KMS-11 (cell line): ENCODE results near the gene C1QTNF6.

Experiments
- H2AFZ ChIP-seq: fragments of 200-600 bp; sonication (generic); 2 replicates; pipeline ENCODE4 v1.6.1; 2016; ENCODE audit warnings: antibody characterized with exemption, mixed run types, low read depth
- H3K27ac ChIP-seq: fragments of 200-600 bp; sonication (generic); 2 replicates; pipeline ENCODE4 v1.6.1; 2016; ENCODE audit warnings: mild to moderate bottlenecking, mixed run types
- H3K27me3 ChIP-seq: fragments of 200-600 bp; sonication (generic); 2 replicates; pipeline ENCODE4 v1.6.1; 2017; ENCODE audit warnings: mild to moderate bottlenecking, low read depth, mixed run types, moderate library complexity; ENCODE audit not compliant: insufficient read depth
- H3K36me3 ChIP-seq: fragments of 200-600 bp; sonication (generic); 2 replicates; pipeline ENCODE4 v1.6.1; 2017; ENCODE audit warnings: mild to moderate bottlenecking, mixed run types; ENCODE audit not compliant: insufficient read depth
- H3K4me1 ChIP-seq: fragments of 200-600 bp; sonication (generic); 2 replicates; pipeline ENCODE4 v1.6.1; 2016; ENCODE audit warnings: mild to moderate bottlenecking, low read depth, mixed run types; ENCODE audit not compliant: poor library complexity, severe bottlenecking
- H3K4me2 ChIP-seq: fragments of 200-600 bp; sonication (generic); 2 replicates; pipeline ENCODE4 v1.7.0; 2016; ENCODE audit warnings: mild to moderate bottlenecking, mixed run types
- H3K4me3 ChIP-seq: fragments of 200-600 bp; sonication (generic); IDR thresholded peaks from 2 replicates; pipeline ENCODE4 v1.6.1; 2017; ENCODE audit warnings: low read depth, low read length, mixed read lengths; ENCODE audit not compliant: insufficient read depth
- H3K79me2 ChIP-seq: fragments of 200-600 bp; sonication (generic); 2 replicates; pipeline ENCODE4 v1.6.1; 2016; ENCODE audit warnings: low read depth, mixed run types; ENCODE audit not compliant: insufficient read depth
- H3K9ac ChIP-seq: fragments of 200-600 bp; sonication (generic); 2 replicates; pipeline ENCODE4 v1.6.1; 2016; ENCODE audit warnings: mild to moderate bottlenecking, mixed run types
- H4K20me1 ChIP-seq: fragments of 200-600 bp; sonication (generic); 2 replicates; pipeline ENCODE4 v1.6.1; 2016; ENCODE audit warnings: mild to moderate bottlenecking, mixed run types; ENCODE audit not compliant: insufficient read depth
- TF ChIP-seq, protein P1 (sequence below): fragments of 200-600 bp; sonication (generic); conservative IDR thresholded peaks from 2 replicates; pipeline ENCODE4 v1.6.1; 2017; ENCODE audit warnings: low read depth, mild to moderate bottlenecking, antibody characterized with exemption, low read length, moderate library complexity, mixed read lengths

Gene C1QTNF6

GRCh38 chr22:37133304-37134018, 54.6 kb downstream of the C1QTNF6 start:
- Histone ChIP-seq H3K9ac (no peak overlapping the region), H3K4me3 (no peak overlapping the region), H3K27ac (no peak overlapping the region), H3K36me3 (no peaks in the 10 kb centered on the region), H3K27me3 (no peaks in the 10 kb centered on the region), H3K4me1 (peaks cover 12% of the 10 kb centered on the region), H3K4me2 (no peak overlapping the region), H4K20me1 (no peaks in the 10 kb centered on the region), H3K79me2 (no peaks in the 10 kb centered on the region), H2AFZ (no peak overlapping the region)
- TF ChIP-seq, protein P1, sequence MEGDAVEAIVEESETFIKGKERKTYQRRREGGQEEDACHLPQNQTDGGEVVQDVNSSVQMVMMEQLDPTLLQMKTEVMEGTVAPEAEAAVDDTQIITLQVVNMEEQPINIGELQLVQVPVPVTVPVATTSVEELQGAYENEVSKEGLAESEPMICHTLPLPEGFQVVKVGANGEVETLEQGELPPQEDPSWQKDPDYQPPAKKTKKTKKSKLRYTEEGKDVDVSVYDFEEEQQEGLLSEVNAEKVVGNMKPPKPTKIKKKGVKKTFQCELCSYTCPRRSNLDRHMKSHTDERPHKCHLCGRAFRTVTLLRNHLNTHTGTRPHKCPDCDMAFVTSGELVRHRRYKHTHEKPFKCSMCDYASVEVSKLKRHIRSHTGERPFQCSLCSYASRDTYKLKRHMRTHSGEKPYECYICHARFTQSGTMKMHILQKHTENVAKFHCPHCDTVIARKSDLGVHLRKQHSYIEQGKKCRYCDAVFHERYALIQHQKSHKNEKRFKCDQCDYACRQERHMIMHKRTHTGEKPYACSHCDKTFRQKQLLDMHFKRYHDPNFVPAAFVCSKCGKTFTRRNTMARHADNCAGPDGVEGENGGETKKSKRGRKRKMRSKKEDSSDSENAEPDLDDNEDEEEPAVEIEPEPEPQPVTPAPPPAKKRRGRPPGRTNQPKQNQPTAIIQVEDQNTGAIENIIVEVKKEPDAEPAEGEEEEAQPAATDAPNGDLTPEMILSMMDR, result no peak

DNA sequence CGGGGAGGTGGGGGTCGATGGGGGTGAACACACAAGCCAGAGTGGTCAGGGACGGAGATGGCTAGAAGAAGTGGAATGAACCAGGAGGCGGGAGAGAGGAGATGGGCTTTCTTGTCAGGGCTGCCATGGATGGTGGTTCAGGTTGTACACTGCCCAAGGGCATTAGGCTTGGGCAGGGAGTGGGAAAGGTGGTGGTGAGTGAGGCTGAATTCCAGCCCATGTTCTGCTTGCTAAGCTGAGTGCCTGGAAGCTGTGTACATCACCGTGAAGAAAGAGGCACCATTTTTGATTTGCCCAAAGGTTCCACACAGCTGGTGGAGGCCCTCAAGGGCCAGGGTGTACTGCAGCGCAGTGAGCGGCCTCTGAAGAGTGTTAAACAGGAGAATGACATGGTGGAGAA, 55.3 kb downstream of the C1QTNF6 start:
- H3K4me2 ChIP-seq, result no peak overlapping the region
- H2AFZ ChIP-seq, result no peak overlapping the region
- H3K79me2 ChIP-seq, result no peaks in the 10 kb centered on the region
- H3K36me3 ChIP-seq, result no peaks in the 10 kb centered on the region
- TF ChIP-seq, protein P1, result no peak
- H3K4me3 ChIP-seq, result no peak overlapping the region
- no peak overlapping the region for H3K9ac ChIP-seq
- no peaks in the 10 kb centered on the region for H3K27me3 ChIP-seq
- H3K4me1 ChIP-seq, result peaks cover 5% of the 10 kb centered on the region
- no peak overlapping the region for H3K27ac ChIP-seq
- no peaks in the 10 kb centered on the region for H4K20me1 ChIP-seq
